ENCODE measurements around the gene TRMU.

Gene TRMU

DNA sequence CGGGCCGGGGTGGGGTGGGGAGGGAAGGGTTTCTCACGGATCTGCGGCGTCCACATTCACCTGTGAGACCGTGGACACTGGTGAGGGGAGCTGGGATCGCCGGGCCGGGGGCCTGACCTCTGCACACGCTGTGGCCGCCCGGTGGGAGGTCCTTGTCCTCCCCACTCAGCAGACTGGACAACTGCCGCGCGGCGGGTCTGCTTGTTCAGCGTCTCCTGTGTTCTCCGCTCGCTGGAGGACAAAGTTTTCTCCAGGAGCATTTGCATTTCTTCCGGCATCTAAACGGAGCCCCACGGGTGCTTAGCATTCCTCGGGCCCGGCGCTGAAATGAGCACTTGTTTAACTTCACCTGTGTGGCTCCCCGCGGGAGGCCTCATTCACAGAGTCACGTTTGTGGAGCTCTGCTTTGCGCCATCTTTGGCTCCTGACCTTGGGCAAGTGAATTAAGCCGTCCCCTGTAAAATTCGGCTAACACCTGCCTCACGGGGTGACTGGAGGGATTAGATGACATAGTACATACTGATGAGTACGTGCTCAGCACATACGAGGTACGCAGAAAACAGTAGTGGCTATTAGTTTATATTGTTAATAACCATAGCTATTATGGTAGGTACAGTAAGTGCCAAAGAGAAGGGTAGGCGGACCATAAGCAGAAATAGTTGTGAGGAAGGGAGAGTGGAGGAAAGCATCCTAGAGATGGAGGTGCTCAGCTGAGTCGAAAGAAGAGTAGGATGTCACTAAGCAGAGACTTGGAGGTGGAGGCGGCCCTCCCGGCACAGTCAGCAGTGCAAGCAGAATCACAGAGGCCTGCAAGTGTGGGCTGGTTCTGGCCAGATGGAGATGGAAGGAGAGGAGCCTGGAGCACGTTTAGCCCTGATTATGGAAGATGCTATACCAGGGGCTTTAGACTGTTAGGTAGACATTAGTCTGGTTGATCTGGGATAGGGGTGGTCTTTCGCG is 885 bp downstream of the TRMU start:
- no peak for DNase-seq (ENCODE audit: low read depth)

DNA sequence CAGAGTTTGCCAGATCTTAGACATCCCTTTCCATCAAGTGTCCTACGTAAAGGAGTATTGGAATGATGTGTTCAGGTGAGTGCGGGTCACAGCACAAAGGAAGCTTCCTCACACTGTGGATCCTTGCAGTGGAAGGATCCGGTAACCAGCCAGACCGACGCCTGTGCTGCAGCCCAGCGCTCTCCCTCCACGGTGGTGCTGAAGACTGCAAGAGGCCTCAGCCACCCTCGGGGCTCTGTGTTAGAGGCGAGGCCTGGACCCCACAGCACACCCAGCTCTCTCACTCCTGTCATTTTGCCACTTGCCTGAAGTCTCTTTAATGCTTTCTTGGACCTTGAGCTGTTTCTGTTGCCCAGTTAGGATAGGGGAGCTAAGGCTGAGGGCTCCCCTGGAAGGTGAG is 2.4 kb downstream of the TRMU start:
- no peak for DNase-seq (ENCODE audit: low read depth)

DNA sequence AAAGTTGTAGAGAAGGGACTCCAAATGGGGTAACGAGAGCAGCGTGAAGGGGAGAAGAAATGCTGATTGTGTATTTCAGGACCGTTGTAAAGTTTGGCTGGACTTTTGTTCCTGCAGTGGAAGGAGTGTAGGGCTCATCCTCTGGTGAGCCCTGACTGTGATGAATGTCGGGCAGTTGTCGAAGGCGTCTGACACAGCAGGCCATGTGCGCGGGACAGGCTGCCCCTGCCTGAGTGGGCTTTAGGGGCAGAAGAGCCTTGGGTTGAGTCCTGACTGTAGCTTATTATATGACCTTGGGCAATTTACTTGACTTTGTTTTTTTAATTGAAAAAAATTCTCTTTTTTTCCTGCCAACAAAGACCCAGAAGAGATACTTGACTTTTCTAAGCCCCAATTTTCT is 3.1 kb downstream of the TRMU start:
- no peak for DNase-seq (ENCODE audit: low read depth)

DNA sequence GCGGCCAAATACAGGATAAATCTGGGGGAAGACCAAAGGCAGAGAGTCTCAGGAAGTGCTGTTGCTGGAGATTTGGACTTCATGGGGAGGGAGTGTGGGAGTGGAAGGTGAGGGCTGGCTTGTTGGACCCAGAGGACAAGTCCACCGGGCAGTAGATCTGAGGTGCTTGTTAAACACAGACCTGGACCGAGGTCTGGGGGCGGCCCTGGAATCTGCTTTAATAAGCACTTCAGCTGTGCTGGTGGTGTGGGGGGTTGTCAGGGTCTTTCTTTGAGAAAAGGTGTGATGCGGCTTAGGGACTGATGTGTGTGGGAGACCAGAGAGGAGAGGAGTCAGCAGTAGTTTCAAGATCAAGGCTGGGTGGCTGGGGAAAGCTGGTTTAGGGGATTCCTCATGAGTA is 4.4 kb downstream of the TRMU start:
- DNase-seq (ENCODE audit: low read depth) = no peak

DNA sequence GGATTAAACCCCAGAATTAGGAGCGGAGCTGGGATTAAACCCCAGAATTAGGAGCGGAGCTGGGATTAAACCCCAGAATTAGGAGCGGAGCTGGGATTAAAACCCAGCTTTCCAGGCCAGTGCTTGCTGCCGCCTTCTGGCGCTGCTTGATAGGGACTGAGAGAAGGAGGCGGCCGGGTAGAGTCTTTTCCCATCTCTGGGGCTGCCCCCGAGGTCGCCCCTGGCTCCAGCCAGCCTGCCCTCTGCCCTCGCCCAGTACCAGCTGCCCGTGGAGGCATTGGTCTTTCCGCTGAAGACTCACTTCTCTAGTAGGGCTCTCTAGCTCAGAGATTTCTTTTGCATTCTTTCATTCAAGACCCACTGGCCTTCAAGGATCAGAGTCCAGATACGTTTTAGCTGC is 5.2 kb downstream of the TRMU start:
- DNase-seq (ENCODE audit: low read depth) = no peak

DNA sequence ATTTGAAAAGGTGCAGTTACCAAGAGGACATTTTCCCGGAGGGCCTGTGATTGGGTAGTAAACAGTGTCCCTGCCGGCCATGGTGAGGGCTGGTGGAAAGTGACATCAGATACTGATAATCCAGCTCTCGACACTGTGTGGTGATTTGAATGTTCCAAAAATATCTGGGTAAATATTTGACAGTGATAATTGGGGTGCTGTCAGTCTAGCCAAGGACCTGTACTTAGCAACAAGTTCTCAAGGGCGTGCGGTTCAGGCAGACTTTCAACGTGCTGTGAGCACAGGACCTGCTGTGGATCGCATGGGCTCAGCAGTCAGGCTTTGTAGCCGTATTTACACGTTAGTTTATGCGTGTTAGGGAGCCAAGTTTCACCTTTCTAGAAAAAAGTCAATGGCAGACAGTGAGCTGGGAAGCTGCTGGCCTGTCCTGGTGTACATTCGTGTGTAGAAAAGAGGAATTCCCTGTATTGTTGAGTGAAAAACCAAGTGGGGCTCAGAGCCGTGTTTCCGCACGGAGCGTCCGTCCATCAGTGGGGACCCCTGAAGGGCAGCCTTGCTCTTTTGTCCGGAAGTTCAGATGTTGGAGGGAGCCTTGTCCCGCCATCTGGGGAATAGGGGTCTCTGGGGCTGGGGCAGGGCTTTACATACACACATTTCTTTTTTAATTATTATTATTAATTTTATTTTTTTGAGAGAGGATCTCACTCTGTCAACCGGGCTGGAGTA is 11.3 kb downstream of the TRMU start:
- no peak for DNase-seq (ENCODE audit: low read depth)

DNA sequence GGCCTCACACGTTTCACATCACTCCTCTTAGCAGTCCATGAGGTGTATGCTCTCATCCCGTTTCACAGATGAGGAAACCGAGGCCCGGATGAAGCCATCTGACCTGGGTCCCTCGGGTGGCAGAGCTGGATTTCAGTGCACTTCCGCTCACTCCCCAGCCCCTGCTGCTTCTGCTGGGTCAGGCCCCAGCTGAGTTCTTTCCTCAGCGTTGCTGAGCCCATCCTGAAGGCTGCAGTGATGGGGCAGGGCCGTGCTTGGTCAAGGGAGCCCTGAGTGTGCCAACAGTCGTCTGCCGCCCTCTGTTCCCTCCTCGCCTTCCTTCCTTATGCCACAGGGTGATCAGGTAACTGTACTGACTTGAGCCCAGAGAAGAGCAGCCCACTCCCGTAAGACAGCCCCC is 12.1 kb downstream of the TRMU start:
- DNase-seq (ENCODE audit: low read depth) = no peak

DNA sequence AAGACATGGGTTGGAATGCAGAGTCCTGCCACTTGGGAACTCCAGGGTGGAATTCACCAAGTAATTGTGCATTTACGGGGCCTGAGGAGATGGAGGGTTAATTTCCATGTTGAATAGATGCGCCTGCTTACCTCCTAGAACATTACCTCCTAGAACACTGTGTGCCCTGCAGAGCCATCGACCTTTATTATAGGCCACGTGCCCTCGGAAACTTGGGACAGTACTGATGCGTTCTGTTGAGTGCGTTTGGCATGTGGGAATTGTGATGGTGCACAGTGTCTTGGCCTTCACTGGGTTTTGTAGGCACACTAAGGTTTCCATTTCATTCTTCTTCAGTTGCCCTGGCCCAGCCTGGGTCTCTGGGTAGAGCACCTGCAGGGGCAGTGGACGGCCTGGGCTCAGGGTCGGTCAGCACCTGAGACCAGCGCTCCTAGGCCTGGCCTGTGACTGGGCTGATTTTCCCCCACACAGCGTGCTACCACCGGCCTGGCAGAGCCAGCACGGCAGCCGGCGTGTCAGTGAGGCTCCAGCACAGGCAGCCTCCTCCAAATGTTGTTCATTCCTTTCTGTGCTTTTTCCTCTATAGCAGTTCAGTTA is 12.7 kb downstream of the TRMU start:
- DNase-seq (ENCODE audit: low read depth) = no peak

DNA sequence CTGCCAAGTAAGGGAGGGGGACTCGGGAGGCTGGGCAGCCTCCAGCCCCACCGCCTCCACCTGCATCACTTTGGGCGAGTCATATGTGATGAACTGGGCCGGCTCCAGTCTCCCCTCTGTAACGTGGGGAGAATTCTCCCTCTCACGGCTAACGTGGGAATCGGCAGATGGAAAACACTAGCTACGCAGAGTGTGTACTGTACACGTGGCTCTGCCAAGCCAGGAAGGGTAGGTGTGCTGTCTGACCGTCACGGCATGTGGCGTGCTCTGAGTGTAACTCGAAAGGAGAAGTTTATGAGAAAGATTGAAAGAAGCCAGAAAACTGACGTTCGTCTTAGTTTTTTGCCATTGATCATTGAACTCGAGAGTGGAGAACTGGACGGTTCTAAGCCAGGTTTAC is 13.7 kb downstream of the TRMU start:
- DNase-seq (ENCODE audit: low read depth) = no peak

DNA sequence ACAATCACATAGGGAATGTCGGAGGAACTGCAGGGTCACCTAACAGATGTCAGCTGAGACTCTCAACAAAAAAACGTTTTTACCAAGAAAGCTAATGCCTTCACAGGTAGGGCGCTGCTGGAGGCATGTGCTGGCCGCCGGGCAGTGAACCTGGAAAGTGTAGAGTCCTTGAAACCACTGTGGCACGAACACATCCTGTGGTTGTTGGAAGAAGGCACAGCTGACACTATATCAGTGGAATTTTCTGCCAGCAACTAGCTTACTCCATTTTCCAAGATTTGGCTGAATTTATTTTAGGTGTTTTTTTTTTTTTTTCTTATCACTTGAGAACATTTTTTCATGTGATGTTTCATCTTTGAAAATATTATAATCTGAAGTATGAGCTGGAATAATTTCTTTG is 14.2 kb downstream of the TRMU start:
- DNase-seq (ENCODE audit: low read depth) = no peak

DNA sequence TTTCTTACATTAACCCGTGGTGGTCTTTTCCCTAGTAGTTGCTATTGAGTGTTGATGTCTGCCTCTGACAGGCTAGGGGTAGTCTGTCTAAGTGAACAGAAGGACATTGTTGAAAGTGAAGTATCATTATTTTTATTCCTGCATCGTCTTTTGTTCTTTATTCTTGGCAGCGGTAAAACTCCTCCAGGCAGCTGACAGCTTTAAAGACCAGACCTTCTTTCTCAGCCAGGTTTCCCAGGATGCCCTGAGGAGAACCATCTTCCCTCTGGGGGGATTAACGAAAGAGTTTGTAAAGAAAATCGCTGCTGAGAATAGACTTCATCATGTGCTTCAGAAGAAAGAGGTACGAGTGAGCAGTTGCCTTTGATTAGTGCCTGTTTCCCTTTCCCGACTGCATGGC is 14.6 kb downstream of the TRMU start:
- DNase-seq (ENCODE audit: low read depth) = no peak

DNA sequence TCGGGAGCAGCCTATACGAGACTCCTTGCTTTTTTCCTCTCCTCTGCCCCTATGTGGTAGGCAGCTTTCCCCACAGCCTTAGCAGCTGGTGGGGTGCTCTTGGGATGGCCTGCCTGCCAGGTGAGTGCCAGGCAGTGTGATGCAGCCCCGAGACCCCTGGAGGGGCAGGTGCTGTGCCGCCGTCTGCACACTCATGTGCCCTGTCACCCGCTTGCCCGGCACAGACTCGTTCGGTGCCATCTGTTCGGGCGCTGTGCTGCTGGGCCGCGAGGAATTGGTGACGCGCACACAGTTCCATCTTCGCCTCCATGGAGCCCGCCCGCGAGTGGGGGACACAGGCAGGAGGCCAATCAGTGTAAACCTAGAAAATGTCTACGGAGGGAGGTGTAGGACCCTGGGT is 15.1 kb downstream of the TRMU start:
- DNase-seq (ENCODE audit: low read depth) = no peak

DNA sequence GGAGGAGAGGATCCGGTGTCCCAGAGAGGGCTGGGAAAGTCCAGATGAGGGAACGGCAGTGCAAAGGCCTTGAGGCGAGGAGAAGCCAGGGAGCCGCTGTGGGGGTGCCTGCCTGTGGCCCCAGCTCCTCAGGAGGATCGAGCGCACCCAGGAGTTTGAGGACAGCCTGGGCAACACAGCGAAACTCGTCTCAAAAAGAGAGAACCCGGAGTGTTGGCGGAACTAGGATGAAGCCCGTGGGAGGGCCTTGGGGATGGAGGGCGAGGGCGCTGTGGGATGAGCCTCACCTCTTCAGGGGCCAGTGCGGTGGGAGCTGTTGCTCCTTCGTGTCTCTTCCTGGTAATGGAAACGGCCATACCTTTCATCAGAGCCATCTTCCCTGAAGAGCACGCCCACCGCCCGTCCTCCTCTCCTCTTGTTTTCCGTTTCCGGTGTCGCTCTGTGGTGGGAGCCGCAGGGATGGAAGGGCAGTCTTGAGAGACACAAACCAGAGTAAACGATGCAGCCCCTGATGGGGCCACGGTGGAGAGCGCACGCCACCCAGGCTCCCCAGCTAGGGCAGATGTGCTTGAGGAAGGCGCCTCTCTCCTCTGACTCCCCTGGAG is 15.7 kb downstream of the TRMU start:
- DNase-seq (ENCODE audit: low read depth) = no peak

DNA sequence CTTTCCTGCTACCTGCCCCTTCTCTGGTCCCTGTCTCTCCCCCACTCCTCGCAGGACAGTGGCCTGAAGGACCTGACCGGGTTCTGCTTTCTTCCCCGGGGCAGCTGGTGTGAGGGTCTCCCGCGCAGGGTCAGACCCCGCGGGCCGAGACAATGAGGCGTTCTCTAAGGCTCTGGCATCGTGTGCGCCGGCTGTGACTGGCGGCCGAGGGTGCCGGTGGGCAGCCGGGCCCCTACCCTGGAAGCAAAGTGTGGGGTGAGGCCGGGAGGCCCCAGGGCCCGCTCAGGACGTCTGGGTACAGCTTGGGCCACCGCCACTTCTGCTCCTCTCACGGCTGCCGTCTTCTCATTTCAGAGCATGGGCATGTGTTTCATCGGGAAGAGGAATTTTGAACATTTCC is 16.3 kb downstream of the TRMU start:
- DNase-seq (ENCODE audit: low read depth) = no peak

DNA sequence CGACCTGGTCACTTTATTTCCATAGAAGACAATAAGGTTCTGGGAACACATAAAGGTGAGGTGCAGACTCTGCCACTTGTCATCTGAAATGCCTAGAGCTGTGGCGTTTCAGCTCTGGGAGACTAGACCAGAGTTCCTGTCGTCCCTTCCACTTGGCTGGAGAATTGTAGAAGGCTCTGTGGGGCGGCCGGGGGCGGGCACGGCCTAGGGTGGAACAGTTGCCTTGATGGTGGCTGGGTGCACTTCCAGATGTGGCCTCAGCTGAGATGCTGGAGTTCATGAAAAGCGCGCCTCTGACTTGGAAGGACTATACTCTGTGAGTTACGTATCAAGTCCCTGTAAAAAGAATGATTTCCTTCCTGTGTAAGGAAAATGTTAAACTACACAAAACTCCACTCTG is 16.8 kb downstream of the TRMU start:
- DNase-seq (ENCODE audit: low read depth) = no peak

DNA sequence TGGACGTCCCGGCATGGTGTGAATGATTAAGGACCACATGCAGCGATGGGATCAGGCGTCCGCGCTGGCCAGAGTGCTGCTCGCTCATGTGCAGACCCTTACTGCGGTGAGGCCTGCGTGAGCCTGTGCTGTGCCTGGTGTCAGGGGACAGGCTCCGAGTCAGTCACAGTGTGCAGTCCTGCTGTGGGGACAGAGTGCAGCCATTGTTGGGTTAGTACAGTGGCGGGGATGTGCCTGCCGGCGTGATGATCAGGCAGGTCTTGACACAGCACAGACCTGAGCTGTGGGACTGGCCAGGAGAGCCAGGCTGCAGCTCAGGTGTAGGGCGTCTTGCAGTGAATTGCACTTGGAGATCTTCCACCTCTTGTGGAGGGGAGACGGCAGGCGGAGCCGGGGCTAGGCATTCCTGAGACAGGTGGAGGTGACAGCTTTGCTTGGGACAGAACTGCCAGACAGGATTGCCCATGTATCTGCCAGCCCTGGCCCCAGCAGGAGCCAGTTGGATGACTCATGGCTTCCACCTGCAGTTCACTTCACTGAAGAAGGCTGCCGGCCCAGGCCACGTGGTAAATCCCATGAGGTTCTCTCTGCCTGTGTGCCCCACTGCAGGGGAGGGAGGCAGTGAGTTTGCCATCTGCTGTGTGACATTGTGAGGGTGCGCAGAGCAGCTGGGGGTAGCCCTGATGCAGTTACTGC is 17.3 kb downstream of the TRMU start:
- DNase-seq (ENCODE audit: low read depth) = no peak

DNA sequence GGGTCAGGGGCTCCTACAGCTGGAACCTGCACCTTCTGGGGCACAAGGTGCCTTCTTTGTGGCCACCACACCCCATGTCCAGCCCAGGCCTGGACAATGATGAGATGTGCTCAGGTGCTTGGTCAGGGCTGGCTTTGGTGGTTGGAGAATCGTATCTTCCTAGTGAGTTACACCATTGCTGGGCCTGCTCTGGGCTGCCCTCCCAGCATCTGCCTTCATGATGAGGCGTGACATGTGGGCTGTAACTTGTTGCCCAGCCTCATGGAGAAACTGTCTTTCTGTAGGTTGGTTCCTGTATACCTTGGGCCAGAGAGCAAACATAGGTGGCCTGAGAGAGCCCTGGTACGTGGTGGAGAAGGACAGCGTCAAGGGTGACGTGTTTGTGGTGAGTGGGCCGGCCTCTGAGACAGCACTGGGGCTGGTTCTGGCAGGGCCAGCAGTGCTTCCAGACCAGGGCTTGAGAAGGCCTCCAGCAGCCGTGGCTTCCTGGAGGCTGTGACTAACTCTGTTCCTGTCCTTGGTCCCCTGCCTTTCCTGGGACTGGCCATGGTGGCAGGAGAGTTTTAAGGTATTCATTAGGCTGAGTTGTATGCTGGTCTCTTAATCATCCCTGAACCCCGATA is 18.1 kb downstream of the TRMU start:
- DNase-seq (ENCODE audit: low read depth) = no peak

DNA sequence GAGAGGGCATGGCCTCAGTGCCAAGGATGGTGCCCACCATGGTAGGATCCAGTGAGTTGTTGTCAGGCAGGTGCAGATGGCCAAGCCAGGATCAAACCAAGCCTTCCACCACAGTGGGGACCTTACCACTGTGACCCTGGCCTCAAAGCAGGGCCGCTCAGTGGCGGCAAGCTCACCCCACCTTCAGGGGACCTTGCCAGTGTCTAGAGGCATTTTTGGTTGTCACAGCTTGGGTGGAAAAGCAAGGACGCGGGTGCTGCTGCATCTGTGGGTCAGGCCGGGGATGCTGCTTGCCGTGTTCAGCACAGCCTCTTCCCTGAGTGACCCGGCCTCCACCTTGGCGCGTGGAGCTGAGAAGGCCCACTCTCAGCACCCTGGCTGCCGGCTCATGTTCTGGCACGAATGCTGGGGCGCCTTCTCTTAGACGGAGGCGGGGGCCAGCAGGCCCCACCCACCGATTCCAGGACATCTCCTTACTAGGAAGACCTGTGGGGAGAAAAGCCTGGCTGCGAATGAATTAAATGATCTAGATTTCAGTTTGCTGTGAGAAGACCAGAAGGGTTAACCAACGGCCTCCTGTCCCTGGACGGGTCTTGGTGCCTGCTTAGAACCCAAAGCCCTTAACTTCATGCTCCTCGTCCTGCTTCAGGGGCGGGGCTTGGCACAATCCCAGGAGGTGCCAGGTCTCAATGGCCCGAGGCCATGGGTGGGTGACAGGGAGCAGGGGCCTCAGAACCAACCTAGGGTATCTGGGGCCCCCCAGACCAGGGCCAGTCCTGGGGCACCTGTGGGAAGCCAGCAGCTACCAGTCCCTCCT is 18.9 kb downstream of the TRMU start:
- DNase-seq (ENCODE audit: low read depth) = no peak

DNA sequence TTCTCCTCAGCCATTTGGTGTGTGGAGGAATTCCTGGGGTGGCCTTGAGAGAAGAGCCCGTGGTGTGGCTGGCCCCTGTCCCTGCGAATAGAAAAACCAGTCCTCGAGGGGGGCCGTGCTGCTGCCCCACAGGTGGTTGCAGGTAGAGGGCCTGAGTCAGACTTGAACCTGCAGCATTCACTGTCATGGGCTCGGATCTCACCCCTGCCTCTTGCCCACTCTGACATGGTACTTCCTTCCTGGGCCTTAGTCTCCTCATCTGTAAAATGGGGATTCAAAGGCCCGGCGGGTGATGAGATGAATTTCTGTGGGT is 19.4 kb downstream of the TRMU start:
- no peak for DNase-seq (ENCODE audit: low read depth)

DNA sequence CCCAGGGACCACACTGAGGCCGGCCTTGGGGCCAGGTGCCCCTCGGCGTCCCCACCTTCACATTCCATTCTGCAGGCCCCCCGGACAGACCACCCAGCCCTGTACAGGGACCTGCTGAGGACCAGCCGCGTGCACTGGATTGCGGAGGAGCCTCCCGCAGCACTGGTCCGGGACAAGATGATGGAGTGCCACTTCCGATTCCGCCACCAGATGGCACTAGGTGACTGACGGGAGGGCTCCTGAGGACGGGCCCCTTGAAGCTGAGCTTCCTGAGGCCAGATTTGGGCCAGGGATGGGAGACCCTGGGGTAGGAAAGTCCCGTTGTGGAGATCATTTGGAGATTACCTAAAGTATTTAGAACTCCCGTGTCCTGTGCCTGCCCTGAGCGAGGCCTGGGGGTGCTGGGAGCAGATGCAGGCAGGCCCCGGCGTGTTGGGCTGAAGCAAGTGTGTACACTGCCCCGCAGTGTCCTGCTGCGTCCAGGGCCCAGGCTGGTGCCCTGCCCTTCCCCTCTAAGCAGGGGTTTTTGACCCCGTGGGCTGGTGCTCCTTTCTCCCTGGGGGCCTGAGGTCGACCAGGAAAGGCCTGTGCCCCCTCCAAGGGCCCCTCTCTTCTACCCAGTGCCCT is 20.0 kb downstream of the TRMU start:
- DNase-seq (ENCODE audit: low read depth) = peak; percentile 51

Data from activated T-cell treated with anti-CD3 and anti-CD28 coated beads for 48 hours (primary cell).